A673 (cell line): ENCODE results near the gene MBLAC1. TPM values are rescaled to one million over a fixed set of nuclear protein-coding genes. Genes with fewer than 3 reads are reported as not detected.
"Not testable (repeated sequence)": the region's sequence is repeated elsewhere in the genome, so short reads cannot be mapped to it uniquely, and the experiment has no call there.

Experiments used
- BruUV-seq: library from RNA; stranded (reverse); fragments of 400-500 nt; replicated peaks from 2 replicates; lab custom pipeline; 2021; lab: Mats Ljungman, UMichigan
- CTCF ChIA-PET: fragments of 300-600 bp; sonication (Branson Sonifier 250); formaldehyde crosslinking; loops from one replicate; lab custom pipeline; 2022; ENCODE audit warnings: antibody characterized with exemption; lab: Charles Lee
- POLR2A ChIA-PET: fragments of 300-600 bp; sonication (Branson Sonifier 250); formaldehyde crosslinking; loops from one replicate; lab custom pipeline; 2022; ENCODE audit warnings: antibody characterized with exemption; ENCODE audit not compliant: low non-redundant PET; lab: Charles Lee
- DNase-seq: peaks from one replicate; pipeline ENCODE4 v3.0.0-alpha.2; 2015; ENCODE audit warnings: low spot score
- H3K27ac ChIP-seq: fragments of 200-600 bp; sonication (generic); 2 replicates; pipeline ENCODE4 v1.5.1; 2016; ENCODE audit warnings: mixed run types, low read depth, mild to moderate bottlenecking, mixed read lengths, antibody characterized with exemption, low read length; ENCODE audit not compliant: poor library complexity, severe bottlenecking
- H3K27me3 ChIP-seq: fragments of 200-600 bp; sonication (generic); replicated peaks from 2 replicates; pipeline ENCODE4 v1.6.1; 2017; ENCODE audit warnings: mixed run types, low read depth, mild to moderate bottlenecking, mixed read lengths, antibody characterized with exemption, low read length; ENCODE audit not compliant: insufficient read depth, poor library complexity
- H3K36me3 ChIP-seq: fragments of 200-600 bp; sonication (generic); 2 replicates; pipeline ENCODE4 v1.6.1; 2016; ENCODE audit warnings: mixed run types, mild to moderate bottlenecking, mixed read lengths, antibody characterized with exemption, low read length; ENCODE audit not compliant: insufficient read depth, poor library complexity, severe bottlenecking
- H3K4me1 ChIP-seq: fragments of 200-600 bp; sonication (generic); 2 replicates; pipeline ENCODE4 v1.6.1; 2017; ENCODE audit warnings: mixed run types, mild to moderate bottlenecking, mixed read lengths, antibody characterized with exemption, low read length; ENCODE audit not compliant: insufficient read depth, poor library complexity, severe bottlenecking
- H3K4me3 ChIP-seq: fragments of 200-600 bp; sonication (generic); 2 replicates; pipeline ENCODE4 v1.5.1; 2016; ENCODE audit warnings: low read depth, mixed run types, mild to moderate bottlenecking, mixed read lengths, low read length; ENCODE audit not compliant: poor library complexity, severe bottlenecking
- H3K9me3 ChIP-seq: fragments of 200-600 bp; sonication (generic); 2 replicates; pipeline ENCODE4 v1.6.1; 2016; ENCODE audit warnings: mixed run types, low read depth, mild to moderate bottlenecking, mixed read lengths, antibody characterized with exemption, low read length; ENCODE audit not compliant: poor library complexity, severe bottlenecking
- CTCF ChIP-seq: fragments of 300-800, 200-600 bp; sonication (generic); conservative IDR thresholded peaks from 2 replicates; pipeline ENCODE4 v1.5.1; 2017; ENCODE audit warnings: low read depth, mild to moderate bottlenecking, antibody characterized with exemption, low read length, moderate library complexity, mixed read lengths
- EZH2 ChIP-seq: fragments of 200-600 bp; sonication (generic); IDR thresholded peaks from 2 replicates; pipeline ENCODE4 v1.6.1; 2017; ENCODE audit warnings: borderline replicate concordance, low read depth, mild to moderate bottlenecking, mixed read lengths, antibody characterized with exemption, low read length; ENCODE audit not compliant: poor library complexity, severe bottlenecking
- intact Hi-C: fragments of 100-400 bp; cut with micrococcal nuclease; formaldehyde crosslinking; loops from one replicate; pipeline ENCODE4 v1.10.0; 2022; ENCODE audit not compliant: unreplicated experiment
- total RNA-seq: library from RNA; stranded (reverse); gene quantifications from 2 replicates; pipeline ENCODE4 v1.2.3, GENCODE V29; 2021

MBLAC1 gene
- total RNA-seq, 1 experiment from 2014 or later = 3.1 TPM

DNA sequence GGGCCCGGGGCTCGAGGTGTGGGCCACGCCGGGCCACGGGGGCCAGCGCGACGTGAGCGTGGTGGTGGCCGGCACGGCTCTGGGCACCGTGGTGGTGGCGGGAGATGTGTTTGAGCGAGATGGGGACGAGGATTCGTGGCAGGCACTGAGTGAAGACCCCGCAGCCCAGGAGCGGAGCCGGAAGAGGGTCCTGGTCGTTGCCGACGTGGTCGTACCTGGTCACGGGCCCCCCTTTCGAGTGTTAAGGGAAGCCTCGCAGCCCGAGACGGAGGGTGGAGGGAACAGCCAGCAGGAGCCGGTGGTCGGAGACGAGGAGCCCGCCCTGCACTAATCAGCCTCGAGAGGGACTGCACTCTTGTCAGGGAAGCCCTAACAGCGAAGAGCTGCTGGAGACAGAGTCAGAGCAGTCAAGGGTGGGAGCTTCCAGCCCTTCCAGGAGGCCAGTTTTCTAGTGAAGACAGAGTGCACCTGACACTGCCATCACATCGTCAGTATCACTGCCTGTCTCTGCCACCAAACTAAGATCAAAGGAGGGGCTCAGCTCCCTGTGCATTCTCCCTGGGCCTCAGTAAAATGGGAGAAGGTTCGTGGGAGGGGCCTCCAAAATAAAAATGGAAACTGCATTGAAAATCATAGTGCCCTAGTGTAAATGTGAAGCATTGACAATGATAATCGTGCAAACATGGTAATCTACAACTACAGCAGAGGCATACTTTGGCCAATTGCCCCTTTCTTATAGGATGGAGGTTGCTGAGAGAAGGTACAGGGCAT lies 1.3 kb downstream of the MBLAC1 start:
- peaks cover 10% of the 10 kb centered on the region for H3K4me1 ChIP-seq
- no peaks in the 10 kb centered on the region for H3K36me3 ChIP-seq
- peak overlapping the region; percentile 95 for H3K27ac ChIP-seq
- ChIA-PET CTCF (no interaction called here), POLR2A (interaction anchor here (0.6 kb wide), 1 partner anchor 24 kb away, joined by 6 read pairs; no protein-coding TSS in a partner anchor)
- no peaks in the 10 kb centered on the region for H3K27me3 ChIP-seq
- DNase-seq = peak; percentile 39
- TF ChIP-seq EZH2 = no peak
- no peak for TF ChIP-seq CTCF
- H3K9me3 ChIP-seq = no peaks in the 10 kb centered on the region
- BruUV-seq = no TSS peak
- peak overlapping the region; percentile 62 for H3K4me3 ChIP-seq
- intact Hi-C loops = no loop called here

DNA sequence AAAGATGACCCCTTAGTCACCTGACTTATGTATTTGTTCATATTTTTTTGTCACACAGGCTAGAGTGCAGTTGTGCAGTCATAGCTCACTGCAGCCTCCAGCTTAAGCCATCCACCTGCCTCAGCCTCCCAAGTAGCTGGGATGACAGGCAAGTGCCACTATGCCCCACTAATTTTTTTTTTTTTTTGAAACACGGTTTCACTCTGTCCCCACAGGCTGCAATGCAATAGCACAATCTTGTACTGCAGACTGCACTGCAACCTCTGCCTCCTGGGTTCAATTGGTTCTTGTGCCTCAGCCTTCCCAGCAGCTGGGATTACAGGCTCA lies 1.8 kb downstream of the MBLAC1 start:
- H3K27me3 ChIP-seq = no peaks in the 10 kb centered on the region
- TF ChIP-seq EZH2 (no peak), CTCF (no peak)
- intact Hi-C loops = no loop called here
- H3K9me3 ChIP-seq = no peaks in the 10 kb centered on the region
- H3K4me1 ChIP-seq = peaks cover 10% of the 10 kb centered on the region
- no peak overlapping the region for H3K4me3 ChIP-seq
- CTCF ChIA-PET = no interaction called here
- no peak overlapping the region for H3K27ac ChIP-seq
- no peaks in the 10 kb centered on the region for H3K36me3 ChIP-seq
- BruUV-seq = no TSS peak
- POLR2A ChIA-PET = interaction anchor here (0.6 kb wide), 1 partner anchor 23 kb away, joined by 6 read pairs; no protein-coding TSS in a partner anchor
- no peak for DNase-seq

GRCh38 chr7:100130220-100130607 lies 3.4 kb downstream of the MBLAC1 start:
- BruUV-seq, DNase-seq, H3K27ac ChIP-seq, H3K9me3 ChIP-seq, POLR2A ChIA-PET, H3K4me3 ChIP-seq, CTCF ChIA-PET, H3K27me3 ChIP-seq, H3K36me3 ChIP-seq: not testable (repeated sequence)
- intact Hi-C loops = loop anchor here (5.0 kb wide), 3 partner anchors 138 to 277 kb away; partner anchors contain the start of gene AZGP1
- H3K4me1 ChIP-seq = peaks cover 10% of the 10 kb centered on the region
